HG03103 (cell line): ENCODE measurements around the gene IQCF6.
"Not testable (repeated sequence)": the region's sequence is repeated elsewhere in the genome, so short reads cannot be mapped to it uniquely, and the experiment has no call there.

ENCODE experiments used
- ATAC-seq: cut with Tn5 transposase; IDR thresholded peaks from one replicate; pipeline ENCODE4 v1.9.1; 2021; ENCODE audit warnings: low read depth; ENCODE audit not compliant: unreplicated experiment

IQCF6 gene

DNA sequence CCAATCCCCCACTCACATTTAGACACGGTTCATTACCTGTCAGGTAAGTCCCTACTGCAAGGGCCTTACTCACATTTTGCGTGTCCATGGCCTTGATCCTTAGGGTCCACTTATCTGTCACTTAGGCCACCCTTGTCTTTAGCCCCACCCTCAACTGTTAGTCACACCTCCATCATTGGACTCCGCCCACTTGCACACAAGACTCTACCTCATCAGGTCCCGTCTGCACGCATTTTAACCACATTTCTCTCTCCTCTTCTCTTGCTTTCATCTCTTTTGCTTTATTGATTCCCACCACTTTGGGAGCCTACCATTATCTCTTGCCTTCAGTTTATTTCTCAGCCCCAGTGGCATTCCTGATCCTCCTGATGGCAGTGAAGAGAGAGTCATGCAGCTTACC lies at the start of gene IQCF6:
IQCF6 (minus strand) TSS at position 101 of the 400 bp plus-strand sequence; CDS start at position 88, 13 bp downstream.
- ATAC-seq = no peak

DNA sequence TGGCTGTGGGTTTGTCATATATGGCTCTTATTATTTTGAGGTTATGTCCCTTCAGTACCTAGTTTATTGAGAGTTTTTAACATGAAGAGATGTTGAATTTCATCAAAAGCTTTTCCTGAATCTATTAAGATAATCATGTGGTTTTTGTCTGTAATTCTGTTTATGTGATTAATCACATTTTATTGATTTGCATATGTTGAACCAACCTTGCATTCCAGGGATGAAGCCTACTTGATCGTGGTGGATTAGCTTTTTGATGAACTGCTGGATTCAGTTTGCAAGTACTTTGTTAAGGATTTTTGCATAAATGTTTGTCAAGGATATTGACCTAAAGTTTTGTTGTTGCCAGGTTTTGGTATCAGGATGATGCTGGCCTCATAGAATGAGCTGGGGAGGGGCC lies 49.3 kb upstream of the IQCF6 start:
- ATAC-seq = no peak

GRCh38 chr3:51819709-51820406 lies 40.8 kb upstream of the IQCF6 start:
- ATAC-seq = no peak

DNA sequence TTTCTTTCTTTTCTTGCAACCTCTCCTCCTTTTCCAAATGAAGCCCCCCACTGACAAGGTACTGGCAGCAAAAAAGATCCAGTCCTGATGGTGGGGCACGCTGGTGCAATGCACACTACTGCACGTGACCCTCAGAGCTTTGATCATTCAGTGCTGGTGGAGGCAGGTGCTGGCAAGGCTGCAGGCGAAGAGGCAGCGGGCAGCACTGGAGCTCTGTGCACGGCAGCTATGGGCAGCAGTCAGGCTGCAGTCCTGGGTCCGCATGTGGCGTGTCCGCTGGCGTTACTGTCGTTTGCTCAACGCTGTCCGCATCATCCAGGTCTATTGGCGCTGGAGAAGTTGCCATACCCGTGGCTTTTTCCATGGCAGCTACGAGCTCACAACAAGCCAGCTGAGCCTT lies 40.1 kb upstream of the IQCF6 start:
- no peak for ATAC-seq

- ATAC-seq = no peak
Observed at GRCh38 chr3:51817375-51817774, 38.3 kb upstream of the IQCF6 start.

DNA sequence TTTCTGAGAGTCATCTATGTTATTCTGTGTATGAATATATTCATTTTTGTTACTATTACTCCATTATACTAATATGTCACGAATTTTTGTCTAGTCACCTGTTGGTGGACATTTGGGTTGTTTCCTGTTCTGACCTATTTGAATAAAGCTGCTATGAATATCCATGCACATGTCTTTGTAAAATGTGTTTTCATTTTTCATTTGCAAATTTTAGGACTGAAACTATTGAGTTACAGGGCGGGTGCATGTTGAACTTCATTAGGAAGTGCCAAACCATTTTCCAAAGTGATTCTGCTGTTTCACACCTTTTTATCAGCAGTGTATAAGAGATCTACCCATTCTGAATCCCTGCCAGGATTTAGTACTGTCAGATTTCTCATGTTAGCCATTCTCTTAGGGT lies 37.7 kb upstream of the IQCF6 start:
- ATAC-seq = no peak

GRCh38 chr3:51815614-51816013 lies 36.6 kb upstream of the IQCF6 start:
- no peak for ATAC-seq

GRCh38 chr3:51814034-51814433 lies 35.0 kb upstream of the IQCF6 start:
- ATAC-seq = no peak

DNA sequence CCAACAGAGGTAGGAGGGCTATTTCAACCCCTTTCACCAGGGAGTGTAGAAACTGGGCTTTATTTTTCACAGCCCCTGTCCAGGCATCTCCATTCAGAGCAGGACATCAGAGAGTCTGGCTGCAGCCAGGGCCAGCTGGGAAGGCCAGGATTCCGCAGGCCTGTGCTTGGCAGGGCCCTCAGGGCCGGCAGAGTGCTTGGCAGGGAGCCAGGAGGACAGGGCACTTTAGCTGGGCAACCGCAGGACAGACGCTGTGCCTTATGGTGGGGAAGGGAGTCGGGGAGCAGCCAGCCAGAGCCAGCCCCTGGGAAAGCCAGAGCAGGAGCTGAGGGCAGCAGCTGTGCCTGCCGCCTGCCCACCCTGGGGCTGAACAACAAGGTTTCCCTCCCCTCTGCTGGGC lies 34.5 kb upstream of the IQCF6 start:
- no peak for ATAC-seq

DNA sequence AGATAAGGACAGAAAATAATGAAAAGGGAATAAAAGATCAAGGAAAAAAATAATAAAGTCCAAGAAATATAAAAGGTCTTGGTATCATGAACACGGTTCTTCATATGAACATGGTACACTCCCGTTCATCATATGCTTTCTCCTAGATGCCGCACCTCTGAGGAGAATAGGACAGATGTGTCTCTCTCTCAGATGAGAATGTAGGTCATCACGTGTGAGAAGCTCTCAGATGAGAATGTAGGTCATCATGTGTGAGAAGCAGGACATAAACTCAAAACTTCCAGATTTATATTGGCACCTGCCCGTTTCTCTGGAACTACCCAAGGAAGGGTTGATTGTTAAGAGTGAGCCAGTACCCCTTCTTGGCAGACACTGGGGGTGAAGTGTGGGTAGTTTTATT lies 29.9 kb upstream of the IQCF6 start:
- no peak for ATAC-seq

DNA sequence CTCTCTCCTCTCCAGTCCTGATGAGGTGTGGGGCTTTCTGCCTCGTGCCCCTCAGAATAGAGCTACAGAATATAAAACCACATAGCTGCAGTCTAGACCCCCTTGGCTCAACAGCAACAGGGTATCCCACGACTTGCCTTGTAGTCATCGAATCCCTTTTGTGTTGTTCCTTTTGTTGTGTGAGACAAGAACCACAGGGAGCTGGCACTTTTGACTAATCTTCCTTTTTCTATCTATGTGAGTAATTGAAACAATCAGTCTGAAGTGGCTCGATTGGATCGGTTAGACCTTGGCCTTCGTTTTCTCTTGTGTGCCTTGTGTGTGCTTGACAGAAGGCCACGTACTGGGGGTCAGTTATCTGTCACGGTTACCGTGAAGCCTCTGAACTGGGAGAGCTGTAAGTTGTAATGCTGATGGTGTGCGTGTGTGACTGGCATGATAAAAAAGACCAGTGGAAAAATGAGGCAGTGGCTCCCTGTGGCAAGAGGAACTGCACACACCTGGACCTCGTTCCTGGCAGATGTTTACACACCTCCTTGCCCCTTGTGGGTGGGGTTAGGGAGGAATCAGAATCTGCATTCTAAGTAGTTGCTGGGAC lies 23.2 kb upstream of the IQCF6 start:
- no peak for ATAC-seq

DNA sequence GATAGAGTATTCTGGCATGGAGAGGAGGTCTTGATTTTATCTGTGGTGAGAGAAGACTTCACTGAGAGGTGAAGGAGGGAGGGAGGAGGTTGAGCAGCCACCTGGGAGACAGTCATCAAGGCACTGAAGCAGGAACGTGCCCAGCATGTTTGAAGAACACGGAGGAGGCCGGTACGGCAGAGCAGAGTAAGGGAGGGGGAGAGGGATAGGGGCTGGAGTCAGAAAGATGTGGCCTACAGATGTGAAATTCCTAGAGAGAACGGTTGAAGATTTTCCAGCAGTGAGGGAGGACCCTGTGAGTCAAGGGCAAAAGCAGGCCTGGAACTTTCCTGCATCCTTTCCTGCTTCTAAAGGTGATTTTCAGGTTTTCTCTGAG lies 21.7 kb upstream of the IQCF6 start:
- no peak for ATAC-seq

DNA sequence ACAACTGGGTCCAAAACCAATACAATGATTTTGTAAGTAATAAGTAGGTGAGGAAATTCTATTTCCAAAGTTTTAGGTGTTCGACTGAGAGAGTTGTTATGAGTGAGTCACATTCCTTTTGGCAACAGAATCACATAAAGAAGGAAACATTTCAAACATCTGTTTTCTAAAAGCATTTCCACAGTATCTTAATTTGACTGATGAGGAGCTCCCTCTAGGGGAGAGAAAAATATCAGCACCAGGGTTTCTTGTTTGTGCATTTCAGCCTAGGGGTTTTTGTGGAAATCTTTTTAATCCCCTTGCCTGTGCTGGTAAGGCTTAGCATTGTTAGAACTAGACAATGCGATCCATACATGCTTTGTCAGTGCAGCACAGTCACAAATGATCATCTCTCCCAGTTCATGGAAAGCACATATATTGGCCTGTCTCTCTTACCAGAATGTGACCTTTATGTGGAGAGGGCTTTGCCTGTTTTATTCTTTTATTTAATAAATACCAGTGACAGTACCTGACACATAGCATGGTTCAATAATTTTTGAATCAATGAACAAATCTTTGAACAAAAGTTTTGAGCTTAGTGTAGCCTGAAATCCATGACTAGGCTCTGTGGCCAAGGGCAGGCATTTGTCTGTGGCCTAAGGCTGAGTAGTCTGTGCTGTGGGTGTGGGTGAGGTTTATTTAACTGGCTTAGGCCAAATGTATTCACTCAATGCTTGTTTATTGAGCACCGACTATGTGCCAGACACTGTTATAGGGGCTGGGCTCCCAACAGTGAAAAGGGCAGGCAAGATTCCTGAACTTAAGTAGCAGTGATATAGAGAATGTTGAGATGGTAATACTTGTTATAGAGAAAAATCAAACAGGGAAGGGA lies 21.1 kb upstream of the IQCF6 start:
- ATAC-seq = no peak

DNA sequence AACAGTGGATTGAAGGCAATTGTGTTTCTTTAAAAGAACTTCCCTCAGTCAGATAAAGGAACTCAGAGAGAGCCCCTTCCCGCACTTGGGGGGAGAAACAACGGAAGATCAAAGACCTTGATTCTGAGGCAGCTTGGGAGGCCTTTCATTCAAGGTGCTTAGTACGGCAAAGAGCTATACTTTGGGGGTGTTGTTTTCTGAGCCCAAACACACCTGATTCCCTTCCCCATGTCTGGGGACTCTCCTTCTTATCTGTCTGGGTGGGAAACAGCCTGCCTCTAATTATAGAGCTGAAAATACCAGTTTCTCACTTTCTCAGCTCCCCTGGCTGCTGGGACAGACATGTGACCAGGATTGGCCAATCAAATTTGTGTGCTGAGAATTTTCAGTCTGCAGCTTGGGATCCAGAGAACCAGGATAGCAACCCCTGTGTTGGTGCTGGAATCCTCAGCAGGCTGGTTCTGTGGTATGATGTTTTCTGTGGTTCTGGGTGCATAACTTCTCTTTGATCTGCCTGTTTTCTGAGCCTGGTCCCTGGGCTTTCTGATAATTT lies 19.4 kb upstream of the IQCF6 start:
- ATAC-seq = no peak

- ATAC-seq = no peak
Observed at GRCh38 chr3:51796854-51797253, 17.8 kb upstream of the IQCF6 start.

DNA sequence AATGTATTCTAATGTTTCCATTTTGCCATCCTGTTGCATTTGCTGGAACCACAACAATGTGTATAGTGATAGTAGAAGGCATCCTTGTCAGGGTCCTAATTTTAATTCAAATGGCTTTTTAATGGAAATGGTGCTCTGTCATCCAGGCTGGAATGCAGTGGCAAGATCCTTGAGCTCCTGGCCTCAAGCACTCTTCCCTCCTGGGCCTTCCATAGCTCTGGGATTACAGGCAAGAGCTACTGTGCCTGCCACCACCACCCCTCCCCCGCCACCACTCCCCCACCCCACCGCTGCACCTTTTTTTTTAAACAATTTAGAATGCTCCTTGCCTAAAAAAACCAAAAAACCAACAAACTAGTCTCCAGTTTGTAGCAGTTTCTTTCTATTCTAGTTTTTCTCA lies 15.2 kb upstream of the IQCF6 start:
- ATAC-seq = no peak

- ATAC-seq = no peak
Observed at GRCh38 chr3:51792206-51792605, 13.2 kb upstream of the IQCF6 start.

DNA sequence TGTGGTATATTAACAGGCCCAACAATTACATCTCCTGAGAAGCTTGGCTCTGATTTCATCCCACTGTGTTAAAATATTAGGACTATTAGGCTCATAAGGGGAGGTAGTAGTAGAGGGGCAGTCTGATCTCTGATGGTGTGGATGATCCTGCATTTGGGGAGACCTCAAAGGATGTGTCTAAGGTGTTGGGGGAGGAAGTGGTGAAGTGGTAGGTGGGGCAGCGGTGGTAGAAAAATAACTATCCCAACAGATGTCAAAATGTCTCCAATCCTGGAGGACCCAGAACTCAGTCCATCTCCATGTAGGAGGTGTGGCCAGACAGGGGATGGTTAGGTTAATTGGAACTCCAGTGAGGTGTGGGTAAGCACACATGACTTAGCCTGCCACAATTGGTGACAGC lies 10.4 kb upstream of the IQCF6 start:
- no peak for ATAC-seq

GRCh38 chr3:51787576-51787975 lies 8.5 kb upstream of the IQCF6 start:
- not testable (repeated sequence) for ATAC-seq

DNA sequence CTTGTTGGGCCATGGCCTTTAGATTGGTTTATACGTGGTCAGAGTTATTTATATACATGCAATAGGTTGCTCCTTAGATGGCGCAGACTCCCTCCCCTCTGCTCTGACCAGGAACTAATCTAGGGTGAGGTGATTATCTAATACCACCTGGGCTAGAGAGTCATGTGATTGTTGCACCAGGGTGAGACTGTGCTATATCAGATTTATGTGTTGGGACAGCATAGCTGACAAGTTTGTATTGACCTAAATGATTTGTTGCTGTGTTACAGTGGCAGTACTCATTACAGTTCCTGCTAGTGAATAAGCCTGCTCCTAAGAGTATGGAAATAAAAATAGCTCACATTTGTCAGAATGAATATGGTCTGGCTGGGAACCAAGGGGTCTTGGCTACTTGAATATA lies 7.2 kb upstream of the IQCF6 start:
- ATAC-seq = no peak

DNA sequence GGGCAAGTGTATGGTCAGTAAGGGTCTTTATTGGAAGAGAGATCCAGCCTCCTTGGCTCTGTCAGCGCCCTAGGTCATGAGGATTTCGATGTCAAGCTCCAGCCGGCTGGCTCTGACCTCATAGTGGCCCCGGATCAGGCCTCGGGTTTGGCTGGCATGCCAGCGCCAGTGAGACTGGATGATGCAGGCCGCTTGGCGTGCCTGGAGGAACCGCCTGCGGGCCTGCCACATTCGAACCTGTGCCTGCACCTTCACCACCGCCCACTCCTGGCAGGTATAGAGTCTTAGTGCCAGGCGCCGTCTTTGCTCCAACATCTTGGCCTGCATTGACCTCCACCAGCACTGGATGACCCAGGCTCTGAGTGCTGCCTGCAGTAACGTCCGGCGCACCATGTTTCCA lies 483 bp downstream of the IQCF6 start:
- no peak for ATAC-seq
